ENCODE data around the gene TSC2. TPM values are rescaled to one million over a fixed set of nuclear protein-coding genes. Genes with fewer than 3 reads are reported as not detected.

TSC2 gene
- total RNA-seq, 1 donor from 2014 or later = 83.0 TPM

GRCh38 chr16:2042171-2042985 lies 5.4 kb upstream of the TSC2 start:
- no peak for DNase-seq (ENCODE audit: extremely low read depth, low read depth, low spot score)

GRCh38 chr16:2042986-2043666 lies 4.7 kb upstream of the TSC2 start:
- DNase-seq (ENCODE audit: extremely low read depth, low read depth, low spot score) = no peak

GRCh38 chr16:2043667-2044451 lies 3.9 kb upstream of the TSC2 start:
- DNase-seq (ENCODE audit: extremely low read depth, low read depth, low spot score) = no peak

- DNase-seq (ENCODE audit: extremely low read depth, low read depth, low spot score) = no peak
Observed at GRCh38 chr16:2044541-2044940, 3.2 kb upstream of the TSC2 start.

- DNase-seq (ENCODE audit: extremely low read depth, low read depth, low spot score) = no peak
Observed at GRCh38 chr16:2045965-2046892, 1.6 kb upstream of the TSC2 start.

- no peak for DNase-seq (ENCODE audit: extremely low read depth, low read depth, low spot score)
Observed at GRCh38 chr16:2046893-2047329, 874 bp upstream of the TSC2 start.

GRCh38 chr16:2048116-2048543 lies 345 bp downstream of the TSC2 start:
- no peak for DNase-seq (ENCODE audit: extremely low read depth, low read depth, low spot score)

GRCh38 chr16:2053211-2053610 lies 5.4 kb downstream of the TSC2 start:
- no peak for DNase-seq (ENCODE audit: extremely low read depth, low read depth, low spot score)

GRCh38 chr16:2053897-2054296 lies 6.1 kb downstream of the TSC2 start:
- no peak for DNase-seq (ENCODE audit: extremely low read depth, low read depth, low spot score)

- no peak for DNase-seq (ENCODE audit: extremely low read depth, low read depth, low spot score)
Observed at GRCh38 chr16:2054543-2055245, 6.9 kb downstream of the TSC2 start.

GRCh38 chr16:2056077-2056476 lies 8.3 kb downstream of the TSC2 start:
- no peak for DNase-seq (ENCODE audit: extremely low read depth, low read depth, low spot score)

GRCh38 chr16:2056681-2057407 lies 9.1 kb downstream of the TSC2 start:
- no peak for DNase-seq (ENCODE audit: extremely low read depth, low read depth, low spot score)

- DNase-seq (ENCODE audit: extremely low read depth, low read depth, low spot score) = no peak
Observed at GRCh38 chr16:2057438-2057837, 9.7 kb downstream of the TSC2 start.

GRCh38 chr16:2058420-2058819 lies 10.6 kb downstream of the TSC2 start:
- DNase-seq (ENCODE audit: extremely low read depth, low read depth, low spot score) = no peak

GRCh38 chr16:2058872-2059271 lies 11.1 kb downstream of the TSC2 start:
- no peak for DNase-seq (ENCODE audit: extremely low read depth, low read depth, low spot score)

GRCh38 chr16:2060346-2060745 lies 12.6 kb downstream of the TSC2 start:
- no peak for DNase-seq (ENCODE audit: extremely low read depth, low read depth, low spot score)

- DNase-seq (ENCODE audit: extremely low read depth, low read depth, low spot score) = no peak
Observed at GRCh38 chr16:2061023-2061422, 13.2 kb downstream of the TSC2 start.

GRCh38 chr16:2061526-2061925 lies 13.7 kb downstream of the TSC2 start:
- DNase-seq (ENCODE audit: extremely low read depth, low read depth, low spot score) = no peak

- no peak for DNase-seq (ENCODE audit: extremely low read depth, low read depth, low spot score)
Observed at GRCh38 chr16:2062801-2063200, 15.0 kb downstream of the TSC2 start.

Data from glomerular endothelial cell (primary cell).